ENCODE measurements around the gene RCL1.

- no peak for TF ChIP-seq CTCF (IDR thresholded peaks at IDR 0.05)
- TF ChIP-seq POLR2A (IDR thresholded peaks at IDR 0.05), result no peak
These were observed 11.8 kb downstream of the RCL1 start for GRCh38 chr9:4804531-4805016.
